SK-N-SH (cell line): ENCODE data around the gene ARMC9.

ENCODE experiments used
- EP300 ChIP-seq, 2 experiments: IDR thresholded peaks; 2 replicates each; pipeline versions ENCODE4 v1.4.0 to v1.6.1; 2012; ENCODE audit warnings: borderline replicate concordance in 1 of 2, low read depth in 1 of 2, low read length in 1 of 2
- POLR2AphosphoS5 ChIP-seq: IDR thresholded peaks from 2 replicates; pipeline ENCODE4 v1.6.1; 2012; ENCODE audit warnings: low read depth, low read length
- RCOR1 ChIP-seq: fragments of 150-350 bp; IDR thresholded peaks from 2 replicates; pipeline ENCODE4 v1.6.1; 2017; ENCODE audit warnings: antibody characterized with exemption, low read length
- REST ChIP-seq: IDR thresholded peaks from 2 replicates; pipeline ENCODE4 v1.6.1; 2012; ENCODE audit warnings: mild to moderate bottlenecking, low read depth, low read length, moderate library complexity
- TF ChIP-seq, protein P1 (sequence below): fragments of 200-600 bp; sonication (generic); IDR thresholded peaks from 2 replicates; pipeline ENCODE4 v1.6.1; 2017; ENCODE audit warnings: antibody characterized with exemption, mild to moderate bottlenecking, moderate library complexity

GRCh38 chr2:231257763-231258162 lies 59.3 kb downstream of the ARMC9 start:
- TF ChIP-seq EP300 (IDR thresholded peaks at IDR 0.05; ENCODE audit: borderline replicate concordance in 1 of 2, low read depth in 1 of 2, low read length in 1 of 2), result no peak
- TF ChIP-seq, protein P1, sequence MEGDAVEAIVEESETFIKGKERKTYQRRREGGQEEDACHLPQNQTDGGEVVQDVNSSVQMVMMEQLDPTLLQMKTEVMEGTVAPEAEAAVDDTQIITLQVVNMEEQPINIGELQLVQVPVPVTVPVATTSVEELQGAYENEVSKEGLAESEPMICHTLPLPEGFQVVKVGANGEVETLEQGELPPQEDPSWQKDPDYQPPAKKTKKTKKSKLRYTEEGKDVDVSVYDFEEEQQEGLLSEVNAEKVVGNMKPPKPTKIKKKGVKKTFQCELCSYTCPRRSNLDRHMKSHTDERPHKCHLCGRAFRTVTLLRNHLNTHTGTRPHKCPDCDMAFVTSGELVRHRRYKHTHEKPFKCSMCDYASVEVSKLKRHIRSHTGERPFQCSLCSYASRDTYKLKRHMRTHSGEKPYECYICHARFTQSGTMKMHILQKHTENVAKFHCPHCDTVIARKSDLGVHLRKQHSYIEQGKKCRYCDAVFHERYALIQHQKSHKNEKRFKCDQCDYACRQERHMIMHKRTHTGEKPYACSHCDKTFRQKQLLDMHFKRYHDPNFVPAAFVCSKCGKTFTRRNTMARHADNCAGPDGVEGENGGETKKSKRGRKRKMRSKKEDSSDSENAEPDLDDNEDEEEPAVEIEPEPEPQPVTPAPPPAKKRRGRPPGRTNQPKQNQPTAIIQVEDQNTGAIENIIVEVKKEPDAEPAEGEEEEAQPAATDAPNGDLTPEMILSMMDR, result no peak
- no peak for TF ChIP-seq RCOR1
- TF ChIP-seq POLR2AphosphoS5, result no peak
- TF ChIP-seq REST, result no peak
